ENCODE data around the gene CHRM1. TPM values are rescaled to one million over a fixed set of nuclear protein-coding genes. Genes with fewer than 3 reads are reported as not detected.

The CHRM1 gene
- not detected in 2 replicates for total RNA-seq

GRCh38 chr11:62921201-62921572 is at the start of gene CHRM1:
CHRM1 (minus strand) TSS chr11:62921363; CDS start chr11:62911100, 10,263 bp downstream.

GRCh38 chr11:62880803-62881578 is 40.2 kb downstream of the CHRM1 start, which contains the start of gene SLC3A2:
SLC3A2 (plus strand) TSS chr11:62880896; CDS start chr11:62881024, 128 bp downstream.

Other genes with a start within 250 kb of the CHRM1 start
- 10.8 and 22.6 TPM in 2 replicates for gene UQCC3, start 249.7 kb downstream of the CHRM1 start, total RNA-seq
- gene LBHD1, start 249.1 kb downstream of the CHRM1 start, total RNA-seq = 1.4 and 1.9 TPM in 2 replicates
- gene UBXN1, start 242.3 kb downstream of the CHRM1 start, total RNA-seq = 139 and 221 TPM in 2 replicates
- 0.14 and 1.4 TPM in 2 replicates for gene LRRN4CL, start 231.8 kb downstream of the CHRM1 start, total RNA-seq
- 18.1 and 22.0 TPM in 2 replicates for gene BSCL2, start 213.9 kb downstream of the CHRM1 start, total RNA-seq
- gene GNG3, start 213.7 kb downstream of the CHRM1 start, total RNA-seq = not detected in 2 replicates
- gene HNRNPUL2, start 193.9 kb downstream of the CHRM1 start, total RNA-seq = 11.6 and 20.6 TPM in 2 replicates
- 18.1 and 31.4 TPM in 2 replicates for gene TTC9C, start 192.9 kb downstream of the CHRM1 start, total RNA-seq
- gene ZBTB3, start 167.2 kb downstream of the CHRM1 start, total RNA-seq = 9.2 and 13.0 TPM in 2 replicates
- gene POLR2G, start 159.8 kb downstream of the CHRM1 start, total RNA-seq = 55.4 and 87.8 TPM in 2 replicates
- 19.1 and 21.2 TPM in 2 replicates for gene TAF6L, start 150.0 kb downstream of the CHRM1 start, total RNA-seq
- 24.3 and 35.5 TPM in 2 replicates for gene TMEM179B, start 134.0 kb downstream of the CHRM1 start, total RNA-seq
- gene TMEM223, start 129.4 kb downstream of the CHRM1 start, total RNA-seq = 10.5 and 17.1 TPM in 2 replicates
- gene NXF1, start 115.9 kb downstream of the CHRM1 start, total RNA-seq = 14.0 and 37.4 TPM in 2 replicates
- gene STX5, start 89.3 kb downstream of the CHRM1 start, total RNA-seq = 29.7 and 47.2 TPM in 2 replicates
- gene TEX54, start 88.5 kb downstream of the CHRM1 start, total RNA-seq = not detected in 2 replicates
- gene WDR74, start 81.8 kb downstream of the CHRM1 start, total RNA-seq = 68.5 and 89.2 TPM in 2 replicates
- gene SLC3A2, start 40.5 kb downstream of the CHRM1 start, total RNA-seq = 692 and 1,787 TPM in 2 replicates
- not detected in 2 replicates for gene SLC22A6, start 63.6 kb upstream of the CHRM1 start, total RNA-seq
- not detected in 2 replicates for gene SLC22A8, start 94.5 kb upstream of the CHRM1 start, total RNA-seq
- gene SLC22A24, start 222.9 kb upstream of the CHRM1 start, total RNA-seq = not detected in 2 replicates

All from nasal cavity respiratory epithelium epithelial cell of viscerocranial mucosa (primary cell).